ENCODE data around the gene PIGL. TPM values are rescaled to one million over a fixed set of nuclear protein-coding genes. Genes with fewer than 3 reads are reported as not detected.

PIGL gene
- total RNA-seq, 2 donors from 2014 or later: 41.1 to 57.0 TPM

DNA sequence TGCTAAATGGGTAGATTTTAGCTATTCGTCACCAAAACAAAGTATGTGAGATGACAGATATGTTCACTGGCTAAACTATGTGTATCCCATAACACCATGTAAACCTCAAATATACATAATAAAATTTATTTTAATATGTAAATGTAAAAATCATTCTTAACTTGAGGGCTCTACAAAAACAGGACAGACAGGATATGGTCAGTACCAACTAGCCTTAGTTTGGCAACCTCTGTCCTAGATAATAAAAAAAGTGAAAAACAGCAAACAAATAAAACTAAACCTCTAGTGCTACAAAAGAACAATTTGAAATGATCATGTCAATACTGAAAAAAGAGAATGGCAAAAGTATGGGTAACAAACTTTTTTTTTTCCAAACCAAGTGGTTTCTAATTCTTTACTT is 35.4 kb upstream of the PIGL start:
- H3K4me3 ChIP-seq (ENCODE audit: low read length): no peak overlapping the region
- peaks cover 7% of the 10 kb centered on the region for H3K9me3 ChIP-seq (ENCODE audit: control insufficient read depth, low read length)
- Mint-ChIP-seq H3K27ac (no peak overlapping the region), H3K27me3 (ENCODE audit: insufficient read depth) (no peaks in the 10 kb centered on the region), H3K36me3 (ENCODE audit: low read depth) (peaks cover 64% of the 10 kb centered on the region), H3K4me3 (no peak overlapping the region), H3K9me3 (no peaks in the 10 kb centered on the region), H3K4me1 (no peaks in the 10 kb centered on the region)
- no CpG with 5 or more reads among the region's 1 CpG for WGBS, 2 experiments (ENCODE audit: insufficient coverage in 1 of 2, insufficient read length in 1 of 2)
- no peaks in the 10 kb centered on the region for H3K27me3 ChIP-seq (ENCODE audit: control insufficient read depth, insufficient read depth, low read length, poor library complexity, severe bottlenecking)
- no peak overlapping the region for H3K9ac ChIP-seq (ENCODE audit: extremely low read depth, low read length, poor library complexity, severe bottlenecking)
- peaks cover 43% of the 10 kb centered on the region for H3K36me3 ChIP-seq (ENCODE audit: control insufficient read depth, insufficient read depth, low read length)
- H3K4me1 ChIP-seq (ENCODE audit: control insufficient read depth, insufficient read depth, low read length): no peaks in the 10 kb centered on the region
- DNase-seq: no peak
- TF ChIP-seq, protein P1, sequence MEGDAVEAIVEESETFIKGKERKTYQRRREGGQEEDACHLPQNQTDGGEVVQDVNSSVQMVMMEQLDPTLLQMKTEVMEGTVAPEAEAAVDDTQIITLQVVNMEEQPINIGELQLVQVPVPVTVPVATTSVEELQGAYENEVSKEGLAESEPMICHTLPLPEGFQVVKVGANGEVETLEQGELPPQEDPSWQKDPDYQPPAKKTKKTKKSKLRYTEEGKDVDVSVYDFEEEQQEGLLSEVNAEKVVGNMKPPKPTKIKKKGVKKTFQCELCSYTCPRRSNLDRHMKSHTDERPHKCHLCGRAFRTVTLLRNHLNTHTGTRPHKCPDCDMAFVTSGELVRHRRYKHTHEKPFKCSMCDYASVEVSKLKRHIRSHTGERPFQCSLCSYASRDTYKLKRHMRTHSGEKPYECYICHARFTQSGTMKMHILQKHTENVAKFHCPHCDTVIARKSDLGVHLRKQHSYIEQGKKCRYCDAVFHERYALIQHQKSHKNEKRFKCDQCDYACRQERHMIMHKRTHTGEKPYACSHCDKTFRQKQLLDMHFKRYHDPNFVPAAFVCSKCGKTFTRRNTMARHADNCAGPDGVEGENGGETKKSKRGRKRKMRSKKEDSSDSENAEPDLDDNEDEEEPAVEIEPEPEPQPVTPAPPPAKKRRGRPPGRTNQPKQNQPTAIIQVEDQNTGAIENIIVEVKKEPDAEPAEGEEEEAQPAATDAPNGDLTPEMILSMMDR (conservative IDR thresholded peaks at IDR 0.05): no peak
- H3K27ac ChIP-seq (ENCODE audit: low read depth, low read length): no peak overlapping the region

DNA sequence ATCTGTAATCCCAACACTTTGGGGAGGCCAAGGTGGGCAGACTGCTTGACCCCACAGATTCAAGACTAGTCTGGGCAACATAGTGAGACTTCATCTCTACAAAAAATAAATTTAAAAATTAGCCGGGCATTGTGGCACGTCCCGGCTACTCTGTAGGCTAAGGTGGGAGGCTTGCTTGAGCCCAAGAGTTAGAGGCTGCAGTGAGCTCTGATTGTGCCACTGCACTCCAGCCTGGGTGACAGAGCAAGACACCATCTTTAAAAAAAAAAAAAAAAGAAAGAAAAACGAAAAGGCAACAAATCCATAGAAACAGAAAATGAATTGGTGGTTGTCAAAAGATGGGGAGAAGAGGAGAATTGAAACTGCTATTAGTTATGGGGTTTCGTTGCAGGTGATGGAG is 29.4 kb upstream of the PIGL start:
- H3K4me3 ChIP-seq (ENCODE audit: low read length): no peak overlapping the region
- H3K4me3 Mint-ChIP-seq: no peak overlapping the region
- peaks cover 63% of the 10 kb centered on the region for H3K36me3 Mint-ChIP-seq (ENCODE audit: low read depth)
- 98 to 100% methylated on average over 3 to 5 of the region's 5 CpGs for WGBS, 2 experiments (ENCODE audit: insufficient coverage in 1 of 2, insufficient read length in 1 of 2)
- H3K27ac Mint-ChIP-seq: no peak overlapping the region
- TF ChIP-seq, protein P1 (conservative IDR thresholded peaks at IDR 0.05): no peak
- no peaks in the 10 kb centered on the region for H3K4me1 ChIP-seq (ENCODE audit: control insufficient read depth, insufficient read depth, low read length)
- no peaks in the 10 kb centered on the region for H3K9me3 ChIP-seq (ENCODE audit: control insufficient read depth, low read length)
- no peaks in the 10 kb centered on the region for H3K4me1 Mint-ChIP-seq
- no peaks in the 10 kb centered on the region for H3K27me3 ChIP-seq (ENCODE audit: control insufficient read depth, insufficient read depth, low read length, poor library complexity, severe bottlenecking)
- no peak overlapping the region for H3K9ac ChIP-seq (ENCODE audit: extremely low read depth, low read length, poor library complexity, severe bottlenecking)
- H3K36me3 ChIP-seq (ENCODE audit: control insufficient read depth, insufficient read depth, low read length): peaks cover 82% of the 10 kb centered on the region
- H3K27ac ChIP-seq (ENCODE audit: low read depth, low read length): no peak overlapping the region
- no peaks in the 10 kb centered on the region for H3K9me3 Mint-ChIP-seq
- no peaks in the 10 kb centered on the region for H3K27me3 Mint-ChIP-seq (ENCODE audit: insufficient read depth)
- no peak for DNase-seq

DNA sequence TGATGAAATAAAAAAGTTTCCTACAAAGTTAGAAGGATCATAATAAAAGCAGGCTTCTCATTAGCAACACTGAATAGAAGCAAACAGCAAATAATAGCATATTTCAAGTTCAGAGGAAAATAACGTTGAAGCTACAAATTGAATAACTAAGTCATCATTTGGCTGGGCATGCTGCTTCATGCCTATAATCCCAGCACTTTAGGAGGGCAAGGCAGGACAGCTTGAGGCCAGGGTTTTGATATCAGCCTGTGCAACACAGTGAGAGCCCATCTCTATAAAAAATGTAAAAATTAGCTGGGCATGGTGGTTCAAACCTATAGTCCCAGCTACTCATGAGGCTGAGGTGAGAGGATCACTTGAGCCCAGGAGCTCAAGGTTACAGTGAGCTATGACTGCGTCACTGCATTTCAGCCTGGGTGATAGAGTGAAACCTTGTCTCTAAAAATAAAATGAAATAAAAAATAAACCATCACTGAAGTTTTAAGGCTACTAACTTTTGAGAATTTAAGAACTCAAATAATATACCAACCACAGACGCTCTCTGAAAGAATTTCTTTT is 27.1 kb upstream of the PIGL start:
- WGBS, 2 experiments (ENCODE audit: insufficient coverage in 1 of 2, insufficient read length in 1 of 2): 92 to 94% methylated on average over 2 of the region's 3 CpGs
- H3K27me3 Mint-ChIP-seq (ENCODE audit: insufficient read depth): no peaks in the 10 kb centered on the region
- no peak overlapping the region for H3K27ac Mint-ChIP-seq

More for the DNA sequence above, 27.1 kb upstream of the PIGL start:
- Histone ChIP-seq H3K4me1 (ENCODE audit: control insufficient read depth, insufficient read depth, low read length) (no peaks in the 10 kb centered on the region), H3K4me3 (ENCODE audit: low read length) (no peak overlapping the region), H3K36me3 (ENCODE audit: control insufficient read depth, insufficient read depth, low read length) (peaks cover 79% of the 10 kb centered on the region), H3K9me3 (ENCODE audit: control insufficient read depth, low read length) (no peaks in the 10 kb centered on the region), H3K9ac (ENCODE audit: extremely low read depth, low read length, poor library complexity, severe bottlenecking) (no peak overlapping the region), H3K27ac (ENCODE audit: low read depth, low read length) (no peak overlapping the region), H3K27me3 (ENCODE audit: control insufficient read depth, insufficient read depth, low read length, poor library complexity, severe bottlenecking) (no peaks in the 10 kb centered on the region)
- Mint-ChIP-seq H3K9me3 (no peaks in the 10 kb centered on the region), H3K4me1 (no peaks in the 10 kb centered on the region), H3K4me3 (no peak overlapping the region), H3K36me3 (ENCODE audit: low read depth) (peaks cover 58% of the 10 kb centered on the region)
- DNase-seq: no peak
- TF ChIP-seq, protein P1 (conservative IDR thresholded peaks at IDR 0.05): no peak

Measured in endodermal cell (in vitro differentiated cells).